Measurements from ENCODE around the gene FBXO33.

Gene FBXO33

GRCh38 chr14:39419272-39419671 lies 13.0 kb downstream of the FBXO33 start:
- TF ChIP-seq RAD21 (IDR thresholded peaks at IDR 0.05; ENCODE audit: low read depth) (no peak), USF1 (IDR thresholded peaks at IDR 0.05) (no peak)

- no peak for TF ChIP-seq TAF1 (IDR thresholded peaks at IDR 0.05; ENCODE audit: low read depth)
- TF ChIP-seq TEAD4 (IDR thresholded peaks at IDR 0.05) = no peak
- TF ChIP-seq RAD21 (IDR thresholded peaks at IDR 0.05; ENCODE audit: low read depth) = peak; percentile 49
- TF ChIP-seq REST (IDR thresholded peaks at IDR 0.05; ENCODE audit: low read depth) = no peak
- no peak for TF ChIP-seq TCF12 (IDR thresholded peaks at IDR 0.05; ENCODE audit: low read depth)
- no peak for TF ChIP-seq EP300 (IDR thresholded peaks at IDR 0.05; ENCODE audit: borderline replicate concordance)
- no peak for TF ChIP-seq CREB1 (IDR thresholded peaks at IDR 0.05; ENCODE audit: low read depth)
- no peak for TF ChIP-seq CEBPB (IDR thresholded peaks at IDR 0.05)
Observed at GRCh38 chr14:39417014-39417413, 15.2 kb downstream of the FBXO33 start.

GRCh38 chr14:39416072-39416471 lies 16.2 kb downstream of the FBXO33 start:
- TF ChIP-seq RAD21 (IDR thresholded peaks at IDR 0.05; ENCODE audit: low read depth) (no peak), NFIC (IDR thresholded peaks at IDR 0.05) (no peak), MAX (IDR thresholded peaks at IDR 0.05) (no peak), TCF12 (IDR thresholded peaks at IDR 0.05; ENCODE audit: low read depth) (no peak), CREB1 (IDR thresholded peaks at IDR 0.05; ENCODE audit: low read depth) (no peak), FOXM1 (IDR thresholded peaks at IDR 0.05; ENCODE audit: borderline replicate concordance, low read depth) (no peak), USF1 (IDR thresholded peaks at IDR 0.05) (no peak), EGR1 (IDR thresholded peaks at IDR 0.05) (no peak), ZBTB7A (IDR thresholded peaks at IDR 0.05; ENCODE audit: low read depth) (no peak), REST (IDR thresholded peaks at IDR 0.05; ENCODE audit: low read depth) (no peak), CEBPB (IDR thresholded peaks at IDR 0.05) (no peak), YY1 (IDR thresholded peaks at IDR 0.05; ENCODE audit: low read depth) (no peak), EP300 (IDR thresholded peaks at IDR 0.05; ENCODE audit: borderline replicate concordance) (no peak), TEAD4 (IDR thresholded peaks at IDR 0.05) (no peak), TAF1 (IDR thresholded peaks at IDR 0.05; ENCODE audit: low read depth) (no peak)

GRCh38 chr14:39406560-39406959 lies 25.7 kb downstream of the FBXO33 start:
- TF ChIP-seq TAF1 (IDR thresholded peaks at IDR 0.05; ENCODE audit: low read depth) = no peak
- no peak for TF ChIP-seq FOXM1 (IDR thresholded peaks at IDR 0.05; ENCODE audit: borderline replicate concordance, low read depth)
- no peak for TF ChIP-seq TEAD4 (IDR thresholded peaks at IDR 0.05)
- TF ChIP-seq USF1 (IDR thresholded peaks at IDR 0.05) = no peak
- TF ChIP-seq CEBPB (IDR thresholded peaks at IDR 0.05) = no peak
- TF ChIP-seq NFIC (IDR thresholded peaks at IDR 0.05) = no peak
- TF ChIP-seq RAD21 (IDR thresholded peaks at IDR 0.05; ENCODE audit: low read depth) = no peak
- TF ChIP-seq REST (IDR thresholded peaks at IDR 0.05; ENCODE audit: low read depth) = no peak
- no peak for TF ChIP-seq TCF12 (IDR thresholded peaks at IDR 0.05; ENCODE audit: low read depth)
- no peak for TF ChIP-seq EP300 (IDR thresholded peaks at IDR 0.05; ENCODE audit: borderline replicate concordance)
- no peak for TF ChIP-seq ZBTB7A (IDR thresholded peaks at IDR 0.05; ENCODE audit: low read depth)

- no peak for TF ChIP-seq FOXM1 (IDR thresholded peaks at IDR 0.05; ENCODE audit: borderline replicate concordance, low read depth)
- no peak for TF ChIP-seq CREB1 (IDR thresholded peaks at IDR 0.05; ENCODE audit: low read depth)
- no peak for TF ChIP-seq ZBTB7A (IDR thresholded peaks at IDR 0.05; ENCODE audit: low read depth)
- TF ChIP-seq TEAD4 (IDR thresholded peaks at IDR 0.05) = no peak
- TF ChIP-seq EP300 (IDR thresholded peaks at IDR 0.05; ENCODE audit: borderline replicate concordance) = no peak
- TF ChIP-seq TCF12 (IDR thresholded peaks at IDR 0.05; ENCODE audit: low read depth) = no peak
- no peak for TF ChIP-seq EGR1 (IDR thresholded peaks at IDR 0.05)
- no peak for TF ChIP-seq CEBPB (IDR thresholded peaks at IDR 0.05)
- no peak for TF ChIP-seq REST (IDR thresholded peaks at IDR 0.05; ENCODE audit: low read depth)
- no peak for TF ChIP-seq MAX (IDR thresholded peaks at IDR 0.05)
- no peak for TF ChIP-seq USF1 (IDR thresholded peaks at IDR 0.05)
- TF ChIP-seq RAD21 (IDR thresholded peaks at IDR 0.05; ENCODE audit: low read depth) = no peak
- TF ChIP-seq TAF1 (IDR thresholded peaks at IDR 0.05; ENCODE audit: low read depth) = no peak
- no peak for TF ChIP-seq YY1 (IDR thresholded peaks at IDR 0.05; ENCODE audit: low read depth)
- no peak for TF ChIP-seq NFIC (IDR thresholded peaks at IDR 0.05)
Observed at GRCh38 chr14:39398382-39398781, 33.9 kb downstream of the FBXO33 start.
